A673 (cell line): ENCODE measurements around the gene SENP5. TPM values are rescaled to one million over a fixed set of nuclear protein-coding genes. Genes with fewer than 3 reads are reported as not detected.

Experiments used
- BruUV-seq: library from RNA; stranded (reverse); fragments of 400-500 nt; replicated peaks from 2 replicates; lab custom pipeline; 2021; lab: Mats Ljungman, UMichigan
- CTCF ChIA-PET: fragments of 300-600 bp; sonication (Branson Sonifier 250); formaldehyde crosslinking; loops from one replicate; lab custom pipeline; 2022; ENCODE audit warnings: antibody characterized with exemption; lab: Charles Lee
- POLR2A ChIA-PET: fragments of 300-600 bp; sonication (Branson Sonifier 250); formaldehyde crosslinking; loops from one replicate; lab custom pipeline; 2022; ENCODE audit warnings: antibody characterized with exemption; ENCODE audit not compliant: low non-redundant PET; lab: Charles Lee
- DNase-seq: peaks from one replicate; pipeline ENCODE4 v3.0.0-alpha.2; 2015; ENCODE audit warnings: low spot score
- H3K27ac ChIP-seq: fragments of 200-600 bp; sonication (generic); 2 replicates; pipeline ENCODE4 v1.5.1; 2016; ENCODE audit warnings: mixed run types, low read depth, mild to moderate bottlenecking, mixed read lengths, antibody characterized with exemption, low read length; ENCODE audit not compliant: poor library complexity, severe bottlenecking
- H3K27me3 ChIP-seq: fragments of 200-600 bp; sonication (generic); replicated peaks from 2 replicates; pipeline ENCODE4 v1.6.1; 2017; ENCODE audit warnings: mixed run types, low read depth, mild to moderate bottlenecking, mixed read lengths, antibody characterized with exemption, low read length; ENCODE audit not compliant: insufficient read depth, poor library complexity
- H3K36me3 ChIP-seq: fragments of 200-600 bp; sonication (generic); 2 replicates; pipeline ENCODE4 v1.6.1; 2016; ENCODE audit warnings: mixed run types, mild to moderate bottlenecking, mixed read lengths, antibody characterized with exemption, low read length; ENCODE audit not compliant: insufficient read depth, poor library complexity, severe bottlenecking
- H3K4me1 ChIP-seq: fragments of 200-600 bp; sonication (generic); 2 replicates; pipeline ENCODE4 v1.6.1; 2017; ENCODE audit warnings: mixed run types, mild to moderate bottlenecking, mixed read lengths, antibody characterized with exemption, low read length; ENCODE audit not compliant: insufficient read depth, poor library complexity, severe bottlenecking
- H3K4me3 ChIP-seq: fragments of 200-600 bp; sonication (generic); 2 replicates; pipeline ENCODE4 v1.5.1; 2016; ENCODE audit warnings: low read depth, mixed run types, mild to moderate bottlenecking, mixed read lengths, low read length; ENCODE audit not compliant: poor library complexity, severe bottlenecking
- H3K9me3 ChIP-seq: fragments of 200-600 bp; sonication (generic); 2 replicates; pipeline ENCODE4 v1.6.1; 2016; ENCODE audit warnings: mixed run types, low read depth, mild to moderate bottlenecking, mixed read lengths, antibody characterized with exemption, low read length; ENCODE audit not compliant: poor library complexity, severe bottlenecking
- CTCF ChIP-seq: fragments of 300-800, 200-600 bp; sonication (generic); conservative IDR thresholded peaks from 2 replicates; pipeline ENCODE4 v1.5.1; 2017; ENCODE audit warnings: low read depth, mild to moderate bottlenecking, antibody characterized with exemption, low read length, moderate library complexity, mixed read lengths
- EZH2 ChIP-seq: fragments of 200-600 bp; sonication (generic); IDR thresholded peaks from 2 replicates; pipeline ENCODE4 v1.6.1; 2017; ENCODE audit warnings: borderline replicate concordance, low read depth, mild to moderate bottlenecking, mixed read lengths, antibody characterized with exemption, low read length; ENCODE audit not compliant: poor library complexity, severe bottlenecking
- intact Hi-C: fragments of 100-400 bp; cut with micrococcal nuclease; formaldehyde crosslinking; loops from one replicate; pipeline ENCODE4 v1.10.0; 2022; ENCODE audit not compliant: unreplicated experiment
- total RNA-seq: library from RNA; stranded (reverse); gene quantifications from 2 replicates; pipeline ENCODE4 v1.2.3, GENCODE V29; 2021

SENP5 gene
- total RNA-seq, 1 experiment from 2014 or later: 42.2 TPM

DNA sequence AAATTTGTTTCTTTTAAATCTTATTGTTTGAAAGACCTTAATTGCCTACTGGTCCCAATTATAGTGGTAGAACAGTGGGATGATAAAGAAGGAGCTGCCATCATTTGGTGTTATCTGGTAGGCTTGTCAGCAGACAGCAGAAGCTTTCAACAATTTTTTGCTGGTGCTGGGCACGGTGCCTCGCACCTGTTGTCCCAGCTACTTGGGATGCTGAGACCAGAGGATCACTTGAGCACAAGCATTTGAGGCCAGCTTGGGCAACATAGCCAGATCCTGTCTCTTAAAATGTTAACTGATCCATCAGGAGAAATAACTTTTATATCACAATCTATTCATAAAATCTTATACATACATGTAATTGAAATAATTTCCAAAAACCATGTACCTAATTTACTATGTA lies 36.0 kb downstream of the SENP5 start:
- no TSS peak for BruUV-seq
- ChIA-PET CTCF (no interaction called here), POLR2A (no interaction called here)
- H3K9me3 ChIP-seq: no peaks in the 10 kb centered on the region
- no peak for DNase-seq
- TF ChIP-seq EZH2 (no peak), CTCF (no peak)
- no peak overlapping the region for H3K27ac ChIP-seq
- no peaks in the 10 kb centered on the region for H3K27me3 ChIP-seq
- intact Hi-C loops: no loop called here
- H3K4me3 ChIP-seq: no peak overlapping the region
- peaks cover 39% of the 10 kb centered on the region for H3K36me3 ChIP-seq
- H3K4me1 ChIP-seq: no peaks in the 10 kb centered on the region

- Histone ChIP-seq H3K4me1 (no peaks in the 10 kb centered on the region), H3K27me3 (no peaks in the 10 kb centered on the region), H3K36me3 (no peaks in the 10 kb centered on the region), H3K4me3 (no peak overlapping the region), H3K9me3 (no peaks in the 10 kb centered on the region), H3K27ac (no peak overlapping the region)
- intact Hi-C loops: no loop called here
- ChIA-PET CTCF (no interaction called here), POLR2A (no interaction called here)
- TF ChIP-seq EZH2 (no peak), CTCF (no peak)
- no peak for DNase-seq
- no TSS peak for BruUV-seq
Measured at GRCh38 chr3:196914866-196915265, 47.1 kb downstream of the SENP5 start.

DNA sequence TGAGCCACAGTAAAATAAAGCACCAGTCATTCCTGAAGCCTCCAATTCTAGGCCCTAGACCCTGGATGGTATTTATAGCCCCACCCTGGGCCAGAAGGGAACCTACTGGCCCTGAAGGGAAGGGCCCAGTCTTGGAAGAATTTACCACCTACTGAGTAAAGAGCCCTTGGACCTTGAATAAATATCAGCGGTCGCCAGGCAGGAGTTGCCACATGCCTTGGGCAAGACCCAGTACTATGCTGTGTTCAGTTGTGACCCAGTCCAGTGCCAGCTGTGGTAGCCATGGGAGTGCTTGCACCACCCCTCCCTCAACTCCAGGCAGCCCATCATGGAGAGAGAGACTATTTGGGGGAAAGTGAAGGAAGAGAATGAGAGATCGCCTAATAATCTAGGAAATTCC lies 47.7 kb downstream of the SENP5 start:
- H3K9me3 ChIP-seq: no peaks in the 10 kb centered on the region
- BruUV-seq: no TSS peak
- DNase-seq: no peak
- no peak overlapping the region for H3K27ac ChIP-seq
- H3K27me3 ChIP-seq: no peaks in the 10 kb centered on the region
- no peaks in the 10 kb centered on the region for H3K36me3 ChIP-seq
- ChIA-PET CTCF (no interaction called here), POLR2A (no interaction called here)
- no peak overlapping the region for H3K4me3 ChIP-seq
- no peak for TF ChIP-seq EZH2
- no peak for TF ChIP-seq CTCF
- intact Hi-C loops: no loop called here
- H3K4me1 ChIP-seq: no peaks in the 10 kb centered on the region
